ENCODE results near the gene BORCS5. TPM values are rescaled to one million over a fixed set of nuclear protein-coding genes. Genes with fewer than 3 reads are reported as not detected.

Gene BORCS5
- total and polyA plus RNA-seq, 2 experiments from 2014 or later: 11.3 to 12.6 TPM

DNA sequence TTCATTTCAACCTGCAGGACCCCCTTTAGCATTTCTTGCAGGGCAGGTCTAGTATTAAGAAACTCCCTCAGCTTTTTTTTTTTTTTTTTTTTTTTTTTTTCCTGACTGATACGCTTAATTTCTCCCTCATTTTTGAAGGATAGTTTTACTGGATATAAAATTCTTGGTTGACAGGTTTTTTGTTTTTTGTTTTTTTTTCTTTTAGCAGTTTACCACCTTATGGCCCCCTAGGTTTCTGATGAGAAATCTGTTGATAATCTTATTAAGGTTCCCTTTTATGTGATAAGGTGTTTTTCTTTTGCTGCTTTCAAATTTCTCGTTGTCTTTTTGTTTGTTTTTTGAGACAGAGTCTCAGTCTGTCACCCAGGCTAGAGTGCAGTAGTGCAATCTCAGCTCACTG lies 66.5 kb downstream of the BORCS5 start (continued):
- TF ChIP-seq, protein P1, sequence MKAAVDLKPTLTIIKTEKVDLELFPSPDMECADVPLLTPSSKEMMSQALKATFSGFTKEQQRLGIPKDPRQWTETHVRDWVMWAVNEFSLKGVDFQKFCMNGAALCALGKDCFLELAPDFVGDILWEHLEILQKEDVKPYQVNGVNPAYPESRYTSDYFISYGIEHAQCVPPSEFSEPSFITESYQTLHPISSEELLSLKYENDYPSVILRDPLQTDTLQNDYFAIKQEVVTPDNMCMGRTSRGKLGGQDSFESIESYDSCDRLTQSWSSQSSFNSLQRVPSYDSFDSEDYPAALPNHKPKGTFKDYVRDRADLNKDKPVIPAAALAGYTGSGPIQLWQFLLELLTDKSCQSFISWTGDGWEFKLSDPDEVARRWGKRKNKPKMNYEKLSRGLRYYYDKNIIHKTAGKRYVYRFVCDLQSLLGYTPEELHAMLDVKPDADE (IDR thresholded peaks at IDR 0.05): no peak
- TF ChIP-seq STAT1 (IDR thresholded peaks at IDR 0.05; ENCODE audit: unreplicated experiment): no peak
- TF ChIP-seq EZH2phosphoT487 (IDR thresholded peaks at IDR 0.05; ENCODE audit: unreplicated experiment): no peak

GRCh38 chr12:12425001-12425400 lies 68.1 kb downstream of the BORCS5 start:
- no peaks in the 10 kb centered on the region for H4K20me1 ChIP-seq (replicated peaks; ENCODE audit: insufficient read depth)
- no peaks in the 10 kb centered on the region for H3K9me2 ChIP-seq (ENCODE audit: insufficient read depth)
- peaks cover 8% of the 10 kb centered on the region; the same call in 1 of the 2 replicates for H3K36me3 ChIP-seq (ENCODE audit: insufficient read depth)
- peak overlapping the region; percentile 41; the same call in 1 of the 2 replicates for H3K4me2 ChIP-seq
- H3K4me1 Mint-ChIP-seq: peaks cover 15% of the 10 kb centered on the region
- H3K4me1 ChIP-seq (ENCODE audit: insufficient read depth): peaks cover 7% of the 10 kb centered on the region; the same call in 1 of the 2 replicates
- no peaks in the 10 kb centered on the region for H3K27me3 ChIP-seq (ENCODE audit: insufficient read depth)
- no peak overlapping the region for H2AFZ ChIP-seq
- DNase-seq (ENCODE audit: low spot score) (no peak), ATAC-seq (no peak)
- H3K27me3 Mint-ChIP-seq (ENCODE audit: insufficient read depth, low read depth, poor library complexity): peaks cover 4% of the 10 kb centered on the region
- no peaks in the 10 kb centered on the region for H3F3A ChIP-seq (replicated peaks; ENCODE audit: low read depth)
- H3K4me3 ChIP-seq: no peak overlapping the region
- H3K79me2 ChIP-seq (replicated peaks; ENCODE audit: insufficient read depth): no peaks in the 10 kb centered on the region; the same call in 1 of the 2 replicates
- H3K27ac ChIP-seq (ENCODE audit: low read depth): no peak overlapping the region
- H3K36me3 Mint-ChIP-seq (ENCODE audit: low read depth): peaks cover 32% of the 10 kb centered on the region
- no peak overlapping the region for H3K4me3 Mint-ChIP-seq
- H3K9me3 Mint-ChIP-seq: peaks cover 38% of the 10 kb centered on the region
- 0 out of 2 replicates have a peak overlapping the region, but pooled peaks have one; percentile 12 for H3K27ac Mint-ChIP-seq
- TF ChIP-seq CREB1 (CRISPR knock-in tag; IDR thresholded peaks at IDR 0.05; ENCODE audit: low read depth): no peak
- TF ChIP-seq NANOG (IDR thresholded peaks at IDR 0.05; ENCODE audit: borderline replicate concordance): no peak
- TF ChIP-seq, protein P2, sequence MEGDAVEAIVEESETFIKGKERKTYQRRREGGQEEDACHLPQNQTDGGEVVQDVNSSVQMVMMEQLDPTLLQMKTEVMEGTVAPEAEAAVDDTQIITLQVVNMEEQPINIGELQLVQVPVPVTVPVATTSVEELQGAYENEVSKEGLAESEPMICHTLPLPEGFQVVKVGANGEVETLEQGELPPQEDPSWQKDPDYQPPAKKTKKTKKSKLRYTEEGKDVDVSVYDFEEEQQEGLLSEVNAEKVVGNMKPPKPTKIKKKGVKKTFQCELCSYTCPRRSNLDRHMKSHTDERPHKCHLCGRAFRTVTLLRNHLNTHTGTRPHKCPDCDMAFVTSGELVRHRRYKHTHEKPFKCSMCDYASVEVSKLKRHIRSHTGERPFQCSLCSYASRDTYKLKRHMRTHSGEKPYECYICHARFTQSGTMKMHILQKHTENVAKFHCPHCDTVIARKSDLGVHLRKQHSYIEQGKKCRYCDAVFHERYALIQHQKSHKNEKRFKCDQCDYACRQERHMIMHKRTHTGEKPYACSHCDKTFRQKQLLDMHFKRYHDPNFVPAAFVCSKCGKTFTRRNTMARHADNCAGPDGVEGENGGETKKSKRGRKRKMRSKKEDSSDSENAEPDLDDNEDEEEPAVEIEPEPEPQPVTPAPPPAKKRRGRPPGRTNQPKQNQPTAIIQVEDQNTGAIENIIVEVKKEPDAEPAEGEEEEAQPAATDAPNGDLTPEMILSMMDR (conservative IDR thresholded peaks at IDR 0.05; ENCODE audit: low read depth in 2 of 2): no peak
- no peak for TF ChIP-seq POLR2AphosphoS5 (IDR thresholded peaks at IDR 0.05; ENCODE audit: low read depth)
- no peak for TF ChIP-seq ZNF331 (CRISPR knock-in tag; IDR thresholded peaks at IDR 0.05; ENCODE audit: low read depth)
- TF ChIP-seq STAT1 (IDR thresholded peaks at IDR 0.05; ENCODE audit: unreplicated experiment): no peak
- TF ChIP-seq EZH2 (IDR thresholded peaks at IDR 0.05; ENCODE audit: low read depth, unreplicated experiment): no peak
- TF ChIP-seq EZH2phosphoT487 (IDR thresholded peaks at IDR 0.05; ENCODE audit: unreplicated experiment): no peak
- TF ChIP-seq, protein P1 (IDR thresholded peaks at IDR 0.05): no peak
- TF ChIP-seq ZNF114 (CRISPR knock-in tag; IDR thresholded peaks at IDR 0.05): no peak
- TF ChIP-seq, protein P3, sequence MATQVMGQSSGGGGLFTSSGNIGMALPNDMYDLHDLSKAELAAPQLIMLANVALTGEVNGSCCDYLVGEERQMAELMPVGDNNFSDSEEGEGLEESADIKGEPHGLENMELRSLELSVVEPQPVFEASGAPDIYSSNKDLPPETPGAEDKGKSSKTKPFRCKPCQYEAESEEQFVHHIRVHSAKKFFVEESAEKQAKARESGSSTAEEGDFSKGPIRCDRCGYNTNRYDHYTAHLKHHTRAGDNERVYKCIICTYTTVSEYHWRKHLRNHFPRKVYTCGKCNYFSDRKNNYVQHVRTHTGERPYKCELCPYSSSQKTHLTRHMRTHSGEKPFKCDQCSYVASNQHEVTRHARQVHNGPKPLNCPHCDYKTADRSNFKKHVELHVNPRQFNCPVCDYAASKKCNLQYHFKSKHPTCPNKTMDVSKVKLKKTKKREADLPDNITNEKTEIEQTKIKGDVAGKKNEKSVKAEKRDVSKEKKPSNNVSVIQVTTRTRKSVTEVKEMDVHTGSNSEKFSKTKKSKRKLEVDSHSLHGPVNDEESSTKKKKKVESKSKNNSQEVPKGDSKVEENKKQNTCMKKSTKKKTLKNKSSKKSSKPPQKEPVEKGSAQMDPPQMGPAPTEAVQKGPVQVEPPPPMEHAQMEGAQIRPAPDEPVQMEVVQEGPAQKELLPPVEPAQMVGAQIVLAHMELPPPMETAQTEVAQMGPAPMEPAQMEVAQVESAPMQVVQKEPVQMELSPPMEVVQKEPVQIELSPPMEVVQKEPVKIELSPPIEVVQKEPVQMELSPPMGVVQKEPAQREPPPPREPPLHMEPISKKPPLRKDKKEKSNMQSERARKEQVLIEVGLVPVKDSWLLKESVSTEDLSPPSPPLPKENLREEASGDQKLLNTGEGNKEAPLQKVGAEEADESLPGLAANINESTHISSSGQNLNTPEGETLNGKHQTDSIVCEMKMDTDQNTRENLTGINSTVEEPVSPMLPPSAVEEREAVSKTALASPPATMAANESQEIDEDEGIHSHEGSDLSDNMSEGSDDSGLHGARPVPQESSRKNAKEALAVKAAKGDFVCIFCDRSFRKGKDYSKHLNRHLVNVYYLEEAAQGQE (IDR thresholded peaks at IDR 0.05; ENCODE audit: unreplicated experiment): no peak
- TF ChIP-seq JUNB (IDR thresholded peaks at IDR 0.05; ENCODE audit: unreplicated experiment): no peak
